Astrocyte (in vitro differentiated cells and primary cell): ENCODE results near the gene SMARCD1.

Source experiments
- EZH2 ChIP-seq: IDR thresholded peaks from 2 replicates; pipeline ENCODE4 v1.6.1; 2012; ENCODE audit warnings: mild to moderate bottlenecking, low read length, inconsistent platforms; ENCODE audit not compliant: insufficient read depth
- TF ChIP-seq, protein P1 (sequence below): IDR thresholded peaks from 2 replicates; pipeline ENCODE4 v1.5.1; 2011; ENCODE audit warnings: low read depth, mild to moderate bottlenecking, inconsistent platforms, low read length, moderate library complexity; ENCODE audit not compliant: insufficient read depth

DNA sequence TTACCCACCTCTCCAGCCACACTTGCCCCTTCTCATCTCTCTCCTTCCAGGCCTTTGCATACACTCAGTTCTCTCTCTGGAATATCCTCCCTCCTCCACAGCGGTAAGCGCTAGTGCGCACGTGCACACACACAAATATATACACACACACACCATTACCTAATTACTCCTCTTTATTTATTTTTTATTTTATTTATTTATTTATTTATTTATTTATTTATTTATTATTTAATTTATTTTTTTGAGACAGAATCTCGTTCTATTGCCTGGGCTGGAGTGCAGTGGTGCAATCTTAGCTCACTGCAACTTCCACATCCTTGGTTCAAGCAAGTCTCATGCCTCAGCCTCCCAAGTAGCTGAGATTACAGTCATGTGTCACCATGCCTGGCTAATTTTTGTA lies 16.1 kb upstream of the SMARCD1 start:
- TF ChIP-seq, protein P1, sequence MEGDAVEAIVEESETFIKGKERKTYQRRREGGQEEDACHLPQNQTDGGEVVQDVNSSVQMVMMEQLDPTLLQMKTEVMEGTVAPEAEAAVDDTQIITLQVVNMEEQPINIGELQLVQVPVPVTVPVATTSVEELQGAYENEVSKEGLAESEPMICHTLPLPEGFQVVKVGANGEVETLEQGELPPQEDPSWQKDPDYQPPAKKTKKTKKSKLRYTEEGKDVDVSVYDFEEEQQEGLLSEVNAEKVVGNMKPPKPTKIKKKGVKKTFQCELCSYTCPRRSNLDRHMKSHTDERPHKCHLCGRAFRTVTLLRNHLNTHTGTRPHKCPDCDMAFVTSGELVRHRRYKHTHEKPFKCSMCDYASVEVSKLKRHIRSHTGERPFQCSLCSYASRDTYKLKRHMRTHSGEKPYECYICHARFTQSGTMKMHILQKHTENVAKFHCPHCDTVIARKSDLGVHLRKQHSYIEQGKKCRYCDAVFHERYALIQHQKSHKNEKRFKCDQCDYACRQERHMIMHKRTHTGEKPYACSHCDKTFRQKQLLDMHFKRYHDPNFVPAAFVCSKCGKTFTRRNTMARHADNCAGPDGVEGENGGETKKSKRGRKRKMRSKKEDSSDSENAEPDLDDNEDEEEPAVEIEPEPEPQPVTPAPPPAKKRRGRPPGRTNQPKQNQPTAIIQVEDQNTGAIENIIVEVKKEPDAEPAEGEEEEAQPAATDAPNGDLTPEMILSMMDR = no peak
- no peak for TF ChIP-seq EZH2
